Central memory CD4-positive, alpha-beta T cell (primary cell): ENCODE results near the gene NR4A1.

Source experiments
- DNase-seq: peaks from one replicate; pipeline ENCODE4 v3.0.0; 2022

Gene NR4A1

GRCh38 chr12:52059582-52060497 lies 8.6 kb downstream of the NR4A1 start:
- no peak for DNase-seq

GRCh38 chr12:52060498-52061177 lies 9.4 kb downstream of the NR4A1 start:
- no peak for DNase-seq

- no peak for DNase-seq
These were observed 10.4 kb downstream of the NR4A1 start for GRCh38 chr12:52061470-52062166.

GRCh38 chr12:52062167-52063081 lies 11.2 kb downstream of the NR4A1 start:
- DNase-seq, result no peak

GRCh38 chr12:52063082-52063924 lies 12.1 kb downstream of the NR4A1 start:
- no peak for DNase-seq

GRCh38 chr12:52063981-52064649 lies 12.9 kb downstream of the NR4A1 start:
- DNase-seq, result no peak

GRCh38 chr12:52066346-52067080 lies 15.3 kb downstream of the NR4A1 start:
- DNase-seq, result no peak

- no peak for DNase-seq
These were observed 15.8 kb downstream of the NR4A1 start for GRCh38 chr12:52067081-52067374.

GRCh38 chr12:52069327-52070184 lies 18.3 kb downstream of the NR4A1 start, which contains the start of gene ATG101:
TSS of gene ATG101 (plus strand) at chr12:52069978. CDS start at chr12:52073651, 3,673 bp downstream.
- peak; percentile 89 for DNase-seq

- no peak for DNase-seq
These were observed 19.1 kb downstream of the NR4A1 start for GRCh38 chr12:52070185-52070925.

- no peak for DNase-seq
These were observed 22.5 kb downstream of the NR4A1 start for GRCh38 chr12:52073531-52074381.

- no peak for DNase-seq
These were observed 23.9 kb downstream of the NR4A1 start for GRCh38 chr12:52074971-52075724.

- DNase-seq, result no peak
These were observed 25.6 kb downstream of the NR4A1 start for GRCh38 chr12:52076811-52077210.

GRCh38 chr12:52078276-52078675 lies 27.0 kb downstream of the NR4A1 start:
- DNase-seq, result no peak

- DNase-seq, result no peak
These were observed 28.5 kb downstream of the NR4A1 start, which contains the start of gene SMIM41 for GRCh38 chr12:52079576-52080402. TSS of gene SMIM41 (plus strand) at chr12:52079704. CDS start at chr12:52079780, 76 bp downstream.
